NOMO-1 treated with dmso at 0.1 percent for 144 hours (cell line): Measurements from ENCODE around the gene FLNB.

Experiments used
- DNase-seq: peaks from one replicate; lab custom pipeline; 2025; ENCODE audit not compliant: unreplicated experiment; lab: John Stamatoyannopoulos, UW

The FLNB gene

GRCh38 chr3:58006661-58007060 lies 1.6 kb upstream of the FLNB start:
- DNase-seq = no peak

GRCh38 chr3:58009026-58009748 lies 965 bp downstream of the FLNB start:
- DNase-seq = no peak

GRCh38 chr3:58009749-58010535 lies 1.7 kb downstream of the FLNB start:
- no peak for DNase-seq

- no peak for DNase-seq
These were observed 2.3 kb downstream of the FLNB start for GRCh38 chr3:58010562-58010961.

- DNase-seq = no peak
These were observed 3.4 kb downstream of the FLNB start for GRCh38 chr3:58011580-58011979.

GRCh38 chr3:58012302-58012701 lies 4.1 kb downstream of the FLNB start:
- DNase-seq = no peak

GRCh38 chr3:58013099-58013498 lies 4.9 kb downstream of the FLNB start:
- DNase-seq = no peak

GRCh38 chr3:58013973-58014649 lies 5.9 kb downstream of the FLNB start:
- no peak for DNase-seq

GRCh38 chr3:58015520-58015915 lies 7.3 kb downstream of the FLNB start:
- no peak for DNase-seq

- DNase-seq = no peak
These were observed 8.5 kb downstream of the FLNB start for GRCh38 chr3:58016710-58017109.

GRCh38 chr3:58018892-58019742 lies 10.9 kb downstream of the FLNB start:
- DNase-seq = no peak

- no peak for DNase-seq
These were observed 12.5 kb downstream of the FLNB start for GRCh38 chr3:58020783-58021071.

- no peak for DNase-seq
These were observed 13.1 kb downstream of the FLNB start for GRCh38 chr3:58021072-58021959.

- DNase-seq = no peak
These were observed 13.7 kb downstream of the FLNB start for GRCh38 chr3:58021962-58022361.

- no peak for DNase-seq
These were observed 14.3 kb downstream of the FLNB start for GRCh38 chr3:58022490-58022889.

- no peak for DNase-seq
These were observed 15.3 kb downstream of the FLNB start for GRCh38 chr3:58023531-58023930.

- no peak for DNase-seq
These were observed 17.2 kb downstream of the FLNB start for GRCh38 chr3:58025406-58025805.

- DNase-seq = no peak
These were observed 17.8 kb downstream of the FLNB start for GRCh38 chr3:58025837-58026569.

- no peak for DNase-seq
These were observed 18.4 kb downstream of the FLNB start for GRCh38 chr3:58026598-58026997.
